NCI-H146 (cell line): Measurements from ENCODE around the gene CENPK.
"Not testable (repeated sequence)": the region's sequence is repeated elsewhere in the genome, so short reads cannot be mapped to it uniquely, and the experiment has no call there.

ENCODE experiments used
- DNase-seq: peaks from one replicate; lab custom pipeline; 2025; lab: John Stamatoyannopoulos, UW

CENPK gene

GRCh38 chr5:65508978-65509377 lies 54.0 kb downstream of the CENPK start:
- DNase-seq, result no peak

DNA sequence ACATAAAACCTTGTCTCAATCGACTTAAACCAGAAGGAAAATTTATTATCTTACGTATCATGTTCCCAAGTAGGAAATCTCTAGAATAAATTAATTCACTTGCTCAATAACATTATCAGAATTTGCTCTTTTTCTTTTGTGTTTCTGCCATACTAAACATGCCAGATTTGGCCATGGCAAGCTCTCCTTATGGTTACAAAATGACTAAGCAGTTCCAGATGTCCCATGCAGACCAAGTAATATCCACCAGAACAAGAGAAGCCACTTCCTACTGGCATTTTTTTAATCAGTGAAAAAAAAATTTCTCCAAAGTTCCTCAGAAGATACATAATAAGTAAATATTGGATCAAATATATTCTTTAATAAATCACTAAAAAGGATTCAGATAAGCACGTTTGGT lies 56.0 kb downstream of the CENPK start:
- no peak for DNase-seq

- no peak for DNase-seq
These were observed 73.8 kb downstream of the CENPK start for GRCh38 chr5:65489119-65489518.

GRCh38 chr5:65488038-65488687 lies 74.8 kb downstream of the CENPK start:
- DNase-seq, result not testable (repeated sequence)

- DNase-seq, result not testable (repeated sequence)
These were observed 76.2 kb downstream of the CENPK start for GRCh38 chr5:65486803-65487202.

DNA sequence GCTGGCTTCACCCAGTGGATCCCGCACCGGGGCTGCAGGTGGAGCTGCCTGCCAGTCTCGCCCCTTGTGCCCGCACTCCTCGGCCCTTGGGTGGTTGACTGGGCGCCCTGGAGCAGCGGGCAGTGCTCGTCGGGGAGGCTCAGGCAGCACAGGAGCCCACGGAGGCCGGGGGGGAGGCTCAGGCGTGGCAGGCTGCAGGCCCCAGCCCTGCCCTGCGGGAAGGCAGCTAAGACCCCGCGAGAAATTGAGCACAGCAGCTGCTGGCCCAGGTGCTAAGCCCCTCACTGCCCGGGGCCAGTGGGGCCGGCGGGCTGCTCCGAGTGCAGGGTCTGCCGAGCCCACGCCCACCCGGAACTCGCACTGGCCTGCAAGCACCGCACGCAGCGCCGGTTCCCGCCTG lies 77.6 kb downstream of the CENPK start:
- no peak for DNase-seq

DNA sequence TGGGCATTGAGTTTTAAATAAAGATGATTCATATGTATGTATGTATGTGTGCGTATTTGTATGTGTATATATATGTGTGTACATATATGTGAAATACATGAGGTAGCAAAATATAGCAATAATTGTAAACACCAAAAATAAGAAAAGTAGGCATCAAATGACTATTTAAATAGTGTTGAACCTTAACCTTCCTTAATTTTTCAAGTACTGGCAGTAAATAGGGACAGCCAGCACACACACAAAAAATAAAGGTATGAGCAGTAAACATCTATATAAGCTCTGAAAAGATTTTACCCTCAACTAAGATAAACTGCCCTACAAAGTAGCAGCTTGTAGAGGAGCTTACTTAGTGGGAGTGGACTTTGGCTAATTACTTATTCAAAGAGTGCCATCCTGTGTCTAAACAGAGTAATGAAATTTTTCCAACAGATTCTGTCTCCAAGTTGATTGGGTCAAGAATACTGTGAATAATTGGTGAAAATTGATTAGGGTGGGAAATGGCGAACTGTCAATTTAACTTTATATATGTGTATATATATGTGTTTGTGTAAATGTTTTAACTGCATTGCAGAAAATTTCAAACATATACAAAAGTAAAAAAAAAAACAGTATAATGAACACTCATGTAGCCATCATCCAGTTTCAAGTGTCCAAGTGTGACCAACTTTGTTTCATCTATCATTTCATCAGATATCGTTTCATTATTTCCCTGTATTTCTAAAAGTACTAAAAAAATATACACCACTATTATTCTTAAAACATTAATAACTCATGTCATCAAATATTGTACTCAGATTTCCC lies 79.2 kb downstream of the CENPK start:
- DNase-seq, result peak; percentile 56

DNA sequence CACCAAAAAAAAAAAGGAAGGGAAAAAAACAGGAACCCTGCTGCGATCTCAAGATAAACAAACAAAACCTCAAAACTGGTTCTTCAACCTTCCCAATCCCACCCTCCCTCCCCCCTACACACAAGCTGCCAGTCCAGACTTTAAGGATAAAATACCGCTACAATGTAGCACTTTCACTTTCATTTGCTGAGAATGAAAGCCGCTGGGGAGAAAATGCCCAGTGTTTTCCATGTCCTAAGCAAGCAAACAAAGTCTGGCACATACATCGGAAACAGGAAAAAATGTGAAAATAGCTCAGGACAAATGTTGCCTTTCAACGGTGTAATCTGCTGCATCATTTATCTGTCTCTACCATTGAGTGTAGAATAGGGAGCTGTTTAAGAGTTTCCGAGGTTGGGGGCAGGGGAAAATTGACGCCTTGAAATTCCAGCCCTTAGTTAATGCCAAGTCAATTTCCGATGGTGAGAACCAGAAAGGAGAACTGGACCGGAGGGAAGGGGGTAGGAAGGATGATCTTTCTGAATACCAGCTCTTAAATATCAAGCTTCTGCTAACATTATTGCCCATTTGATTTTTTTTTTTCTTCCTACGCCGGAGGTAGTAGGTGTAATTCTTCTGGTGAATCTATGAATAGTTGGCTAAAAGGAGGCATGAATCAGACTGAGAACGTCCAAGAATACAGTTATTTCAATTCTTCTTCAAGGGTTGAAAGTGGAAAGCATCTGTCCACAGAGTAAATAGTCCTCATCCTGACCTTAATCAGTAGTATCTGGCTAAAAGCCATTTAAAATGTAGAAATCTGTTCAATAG lies 80.0 kb downstream of the CENPK start:
- DNase-seq, result peak; percentile 31

GRCh38 chr5:65482296-65482735 lies 80.7 kb downstream of the CENPK start:
- no peak for DNase-seq

- peak; percentile 49 for DNase-seq
These were observed 81.2 kb downstream of the CENPK start, which contains the start of gene ADAMTS6 for GRCh38 chr5:65481635-65482295. Gene ADAMTS6, minus strand, starts transcription at chr5:65481920. Its CDS starts 8,247 bp downstream, at chr5:65473673.

DNA sequence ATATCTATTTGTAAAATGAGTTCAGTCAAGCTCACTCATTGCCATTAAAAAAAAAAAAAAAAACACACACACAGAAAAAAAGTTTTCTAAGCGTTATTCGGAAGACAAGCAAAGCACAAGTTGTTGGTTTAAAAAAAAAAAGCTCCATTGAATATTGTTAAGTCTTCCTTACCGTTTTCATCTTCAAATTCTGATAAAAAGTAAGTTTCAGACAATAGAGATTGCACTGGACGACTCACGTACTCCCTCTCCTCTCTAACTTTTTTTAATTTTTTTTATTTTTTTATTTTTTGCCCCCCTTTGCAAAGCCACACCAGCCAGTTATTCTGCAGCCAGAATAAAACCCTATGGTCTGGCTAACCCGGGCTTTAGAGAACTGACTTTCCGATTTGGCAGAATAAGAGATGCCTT lies 81.8 kb downstream of the CENPK start:
- DNase-seq, result no peak

GRCh38 chr5:65480306-65480865 lies 82.6 kb downstream of the CENPK start:
- peak; percentile 34 for DNase-seq

DNA sequence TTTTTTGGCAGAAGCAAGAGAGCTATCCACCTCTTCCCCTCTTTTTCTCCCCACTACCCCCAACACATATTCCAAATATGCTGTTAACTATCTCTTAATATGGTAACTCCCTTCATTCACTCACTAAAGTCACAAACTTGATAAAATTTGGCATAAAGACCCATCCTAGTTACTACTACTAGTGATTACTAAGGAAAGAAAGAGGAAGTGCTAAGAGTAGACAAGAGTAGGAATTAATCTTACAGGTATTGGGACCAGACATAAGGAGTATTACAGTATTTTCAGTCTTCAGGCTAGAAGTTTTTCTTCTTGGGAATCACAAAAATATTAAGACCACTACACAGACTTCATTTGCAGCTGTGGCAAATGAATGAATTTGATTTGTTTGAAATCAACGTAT lies 83.4 kb downstream of the CENPK start:
- DNase-seq, result no peak

GRCh38 chr5:65478336-65478735 lies 84.6 kb downstream of the CENPK start:
- no peak for DNase-seq

- no peak for DNase-seq
These were observed 87.1 kb downstream of the CENPK start for GRCh38 chr5:65475895-65476294.

- DNase-seq, result no peak
These were observed 87.6 kb downstream of the CENPK start for GRCh38 chr5:65475336-65475735.

- DNase-seq, result no peak
These were observed 88.7 kb downstream of the CENPK start for GRCh38 chr5:65474130-65474711.

DNA sequence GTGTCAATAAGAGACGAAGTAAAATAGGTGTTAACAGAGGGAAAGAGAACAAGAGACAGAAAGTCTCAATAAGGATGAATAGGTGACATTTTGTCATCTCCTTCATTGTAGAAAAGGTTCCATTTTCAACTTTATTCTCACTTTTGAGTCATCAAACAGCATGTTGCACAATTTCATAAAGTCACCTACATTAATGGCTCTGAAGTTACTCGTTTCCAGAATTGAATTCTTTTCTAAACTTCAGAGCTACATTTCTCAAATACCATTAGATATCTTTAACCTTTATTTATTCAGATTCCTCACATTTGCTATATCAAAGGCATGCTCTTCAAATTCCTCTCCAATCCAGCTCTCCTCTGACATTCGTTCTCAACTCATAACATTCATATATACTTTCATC lies 94.3 kb downstream of the CENPK start:
- no peak for DNase-seq
